ENCODE measurements around the gene NBPF14. TPM values are rescaled to one million over a fixed set of nuclear protein-coding genes. Genes with fewer than 3 reads are reported as not detected.

NBPF14 gene
- total RNA-seq, 1 donor, result 68.4 TPM

Small RNA genes within 50 kb of the gene (small RNA-seq; reads per million reads assigned to genes)
- gene RF00003, result 7.4 reads per million, percentile 90 among the genes with 10 or more reads in this experiment

Other genes with a start within 250 kb of the NBPF14 start
- not detected in 2 replicates for gene PPIAL4G, start 112.7 kb downstream of the NBPF14 start, total RNA-seq
- 51.6 and 75.6 TPM in 2 replicates for gene NUDT4B, start 152.8 kb upstream of the NBPF14 start, total RNA-seq
- gene PDE4DIP, start 248.4 kb upstream of the NBPF14 start, total RNA-seq, result 203 and 283 TPM in 2 replicates

Data from osteoblast (primary cell).